OCI-LY1 (cell line): ENCODE measurements around the gene TTC9.

Source experiments
- H2AFZ ChIP-seq: fragments of 200-600 bp; sonication (generic), shearing (Covaris generic); 2 replicates; pipeline ENCODE4 v1.6.0; 2014; ENCODE audit warnings: antibody characterized with exemption, mild to moderate bottlenecking, low read length
- H3F3A ChIP-seq: fragments of 200-600 bp; sonication (generic), shearing (Covaris generic); 2 replicates; pipeline ENCODE4 v1.6.0; 2014; ENCODE audit warnings: mild to moderate bottlenecking, antibody characterized with exemption, low read length, moderate library complexity; ENCODE audit not compliant: insufficient read depth
- H3K27ac ChIP-seq: fragments of 200-600 bp; sonication (generic); 2 replicates; pipeline ENCODE4 v1.5.1; 2014; ENCODE audit warnings: low read length, mixed run types, mild to moderate bottlenecking, low read depth; ENCODE audit not compliant: poor library complexity, severe bottlenecking
- H3K27me3 ChIP-seq: fragments of 200-600 bp; sonication (generic); 2 replicates; pipeline ENCODE4 v1.6.0; 2014; ENCODE audit warnings: antibody characterized with exemption, mild to moderate bottlenecking, low read length, moderate library complexity; ENCODE audit not compliant: insufficient read depth
- H3K36me3 ChIP-seq: fragments of 200-600 bp; sonication (generic); 2 replicates; pipeline ENCODE4 v1.6.1; 2014; ENCODE audit warnings: mild to moderate bottlenecking, antibody characterized with exemption, low read length, moderate library complexity, mixed read lengths; ENCODE audit not compliant: insufficient read depth
- H3K4me1 ChIP-seq: fragments of 200-600 bp; sonication (generic); 2 replicates; pipeline ENCODE4 v1.5.1; 2014; ENCODE audit warnings: mild to moderate bottlenecking, low read length, moderate library complexity; ENCODE audit not compliant: insufficient read depth, severe bottlenecking
- H3K4me2 ChIP-seq: fragments of 200-600 bp; sonication (generic), shearing (Covaris generic); 2 replicates; pipeline ENCODE4 v1.6.1; 2014; ENCODE audit warnings: low read length
- H3K4me3 ChIP-seq: fragments of 200-600 bp; sonication (generic); 2 replicates; pipeline ENCODE4 v1.5.1; 2014; ENCODE audit warnings: low read length, low read depth, mild to moderate bottlenecking, mixed read lengths; ENCODE audit not compliant: poor library complexity, severe bottlenecking
- H3K79me2 ChIP-seq: fragments of 200-600 bp; shearing (Covaris generic); 2 replicates; pipeline ENCODE4 v1.6.1; 2016; ENCODE audit warnings: mixed run types, low read length, mixed read lengths; ENCODE audit not compliant: insufficient read depth
- H3K9ac ChIP-seq: fragments of 200-600 bp; sonication (generic), shearing (Covaris generic); 2 replicates; pipeline ENCODE4 v1.6.1; 2014; ENCODE audit warnings: mild to moderate bottlenecking, low read length, mixed read lengths
- H3K9me2 ChIP-seq: fragments of 200-600 bp; sonication (generic), shearing (Covaris generic); 2 replicates; pipeline ENCODE4 v1.6.1; 2014; ENCODE audit warnings: low read depth, mild to moderate bottlenecking, low read length, mixed read lengths
- H3K9me3 ChIP-seq: fragments of 200-600 bp; shearing (Covaris generic); 2 replicates; pipeline ENCODE4 v1.6.1; 2014; ENCODE audit warnings: low read length, mixed read lengths
- H4K20me1 ChIP-seq: fragments of 200-600 bp; sonication (generic), shearing (Covaris generic); 2 replicates; pipeline ENCODE4 v1.6.0; 2016; ENCODE audit warnings: mild to moderate bottlenecking, low read length; ENCODE audit not compliant: insufficient read depth
- CTCF ChIP-seq: fragments of 200-600 bp; sonication (generic), shearing (Covaris generic); IDR thresholded peaks from 2 replicates; pipeline ENCODE4 v1.5.1; 2017; ENCODE audit warnings: mild to moderate bottlenecking, antibody characterized with exemption, low read length, moderate library complexity, mixed read lengths
- EZH2 ChIP-seq: fragments of 200-600 bp; sonication (generic), shearing (Covaris generic); IDR thresholded peaks from 2 replicates; pipeline ENCODE4 v1.8.0; 2017; ENCODE audit warnings: borderline replicate concordance, mixed run types, mild to moderate bottlenecking, antibody characterized with exemption, low read length, moderate library complexity, mixed read lengths

The TTC9 gene

GRCh38 chr14:70641548-70642302, at the start of gene TTC9:
Gene TTC9, plus strand, starts transcription at chr14:70641916. Its CDS starts 214 bp downstream, at chr14:70642130.
- Histone ChIP-seq H4K20me1 (no peaks in the 10 kb centered on the region), H3F3A (no peaks in the 10 kb centered on the region), H3K27ac (peak within 1 kb of the TSS; percentile 83), H3K4me3 (peak within 1 kb of the TSS; percentile 99), H3K4me2 (peak within 1 kb of the TSS; percentile 87), H3K36me3 (peaks cover 18% of the 10 kb centered on the region), H3K79me2 (peaks cover 45% of the 10 kb centered on the region), H2AFZ (no peak within 1 kb of the TSS), H3K4me1 (peaks cover 49% of the 10 kb centered on the region), H3K9me2 (no peaks in the 10 kb centered on the region), H3K9me3 (no peaks in the 10 kb centered on the region), H3K9ac (peak within 1 kb of the TSS; percentile 100), H3K27me3 (no peaks in the 10 kb centered on the region)
- TF ChIP-seq CTCF (no peak), EZH2 (no peak)

GRCh38 chr14:70594461-70594860, 47.3 kb upstream of the TTC9 start:
- Histone ChIP-seq H3F3A (no peaks in the 10 kb centered on the region), H3K36me3 (peaks cover 69% of the 10 kb centered on the region), H4K20me1 (no peaks in the 10 kb centered on the region)

GRCh38 chr14:70595443-70596185, 46.1 kb upstream of the TTC9 start:
- TF ChIP-seq CTCF (no peak), EZH2 (no peak)
- Histone ChIP-seq H3K9me2 (no peaks in the 10 kb centered on the region), H3K9ac (no peak overlapping the region), H3K4me2 (no peak overlapping the region), H2AFZ (no peak overlapping the region), H3K27me3 (no peaks in the 10 kb centered on the region), H3K27ac (no peak overlapping the region), H3K36me3 (peaks cover 59% of the 10 kb centered on the region), H3K9me3 (no peaks in the 10 kb centered on the region), H3K4me3 (no peak overlapping the region), H4K20me1 (no peaks in the 10 kb centered on the region), H3F3A (no peaks in the 10 kb centered on the region), H3K4me1 (peaks cover 15% of the 10 kb centered on the region), H3K79me2 (peaks cover 41% of the 10 kb centered on the region)

More at GRCh38 chr14:70594461-70594860, 47.3 kb upstream of the TTC9 start:
- no peak overlapping the region for H3K4me3 ChIP-seq
- no peak for TF ChIP-seq EZH2
- TF ChIP-seq CTCF, result no peak
- peaks cover 9% of the 10 kb centered on the region for H3K4me1 ChIP-seq
- H3K9me2 ChIP-seq, result no peaks in the 10 kb centered on the region
- no peaks in the 10 kb centered on the region for H3K9me3 ChIP-seq
- H2AFZ ChIP-seq, result no peak overlapping the region
- peaks cover 31% of the 10 kb centered on the region for H3K79me2 ChIP-seq
- no peaks in the 10 kb centered on the region for H3K27me3 ChIP-seq
- H3K4me2 ChIP-seq, result no peak overlapping the region
- H3K9ac ChIP-seq, result no peak overlapping the region
- no peak overlapping the region for H3K27ac ChIP-seq
